GM19035 (cell line): ENCODE results near the gene NOS3.
"Not testable (repeated sequence)": the region's sequence is repeated elsewhere in the genome, so short reads cannot be mapped to it uniquely, and the experiment has no call there.

Experiments
- ATAC-seq: cut with Tn5 transposase; IDR thresholded peaks from one replicate; pipeline ENCODE4 v1.9.1; 2021; ENCODE audit not compliant: unreplicated experiment

Gene NOS3

DNA sequence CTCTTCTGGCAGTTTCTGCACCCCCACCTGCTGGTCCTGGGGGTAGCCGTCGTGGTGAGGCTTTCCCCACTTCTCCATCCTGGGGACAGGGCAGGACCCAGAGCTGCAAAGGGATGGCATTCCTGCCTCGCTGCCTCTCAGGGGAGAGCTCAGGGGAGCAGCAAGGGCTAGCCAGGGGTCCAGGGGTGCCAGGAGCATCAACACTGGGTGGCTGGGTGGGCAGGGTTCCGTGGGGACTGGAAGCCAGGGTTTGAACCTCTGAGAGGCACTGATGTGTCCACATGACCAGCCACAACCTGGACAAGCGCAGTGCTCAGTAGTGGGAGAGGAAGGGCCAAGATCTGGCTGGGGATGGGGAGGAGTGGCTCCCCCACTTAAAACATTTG lies 43.0 kb downstream of the NOS3 start:
- no peak for ATAC-seq

DNA sequence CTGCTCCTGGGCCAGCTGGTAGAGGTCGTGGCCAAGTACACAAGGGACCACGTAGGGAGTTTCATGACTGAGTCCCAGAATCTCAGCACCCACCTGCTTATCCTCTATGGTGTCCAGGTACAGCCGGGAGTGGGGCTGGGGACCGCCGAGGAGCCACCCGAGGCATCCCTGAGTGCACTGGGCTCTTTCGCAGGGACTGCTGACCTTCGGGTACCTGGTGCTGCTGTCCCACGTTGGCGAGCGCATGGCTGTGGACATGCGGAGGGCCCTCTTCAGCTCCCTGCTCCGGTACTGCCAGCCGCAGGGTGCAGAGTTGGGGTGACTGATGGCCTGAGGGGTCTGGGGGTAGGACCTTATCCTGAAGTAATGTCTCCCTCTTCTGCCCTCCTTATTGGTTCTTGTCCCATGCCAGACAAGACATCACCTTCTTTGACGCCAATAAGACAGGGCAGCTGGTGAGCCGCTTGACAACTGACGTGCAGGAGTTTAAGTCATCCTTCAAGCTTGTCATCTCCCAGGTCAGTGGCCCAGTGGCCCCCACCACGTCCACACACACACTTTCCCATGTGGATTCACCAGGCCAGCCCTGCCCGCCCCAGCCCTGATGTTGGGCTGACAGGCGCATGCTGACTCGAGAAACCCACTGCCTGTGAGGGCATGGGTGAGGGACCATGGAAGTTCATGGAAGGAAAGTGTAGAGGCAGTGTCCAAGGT lies 43.7 kb downstream of the NOS3 start:
- ATAC-seq = no peak

DNA sequence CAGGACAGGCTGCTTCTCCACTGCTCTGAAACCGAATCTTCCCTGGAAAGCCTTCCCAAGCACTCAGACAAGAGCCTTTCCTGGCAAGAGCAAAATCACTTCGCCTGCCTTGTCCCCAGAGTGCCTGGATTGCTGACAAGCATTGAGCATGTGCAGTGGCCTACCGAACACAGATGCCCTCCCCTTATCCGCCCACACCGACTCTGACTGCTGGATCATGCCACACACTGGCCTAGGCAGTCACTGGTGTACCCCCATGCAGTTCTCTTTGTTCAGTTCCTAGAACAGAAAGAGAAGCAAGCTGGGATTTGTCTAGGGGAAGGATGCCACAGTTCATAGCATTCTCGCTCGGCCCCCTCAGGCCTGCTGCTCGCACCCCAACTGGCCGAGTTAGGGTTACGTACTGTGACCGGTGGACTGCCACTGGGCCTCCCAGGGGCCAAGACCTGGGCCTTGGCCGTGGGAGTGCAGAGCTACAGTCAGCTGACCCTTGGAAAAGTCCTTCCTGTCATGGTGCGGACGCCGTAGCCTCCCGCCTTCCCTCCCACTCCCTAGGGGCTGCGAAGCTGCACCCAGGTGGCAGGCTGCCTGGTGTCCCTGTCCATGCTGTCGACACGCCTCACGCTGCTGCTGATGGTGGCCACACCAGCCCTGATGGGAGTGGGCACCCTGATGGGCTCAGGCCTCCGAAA lies 44.4 kb downstream of the NOS3 start:
- no peak for ATAC-seq

DNA sequence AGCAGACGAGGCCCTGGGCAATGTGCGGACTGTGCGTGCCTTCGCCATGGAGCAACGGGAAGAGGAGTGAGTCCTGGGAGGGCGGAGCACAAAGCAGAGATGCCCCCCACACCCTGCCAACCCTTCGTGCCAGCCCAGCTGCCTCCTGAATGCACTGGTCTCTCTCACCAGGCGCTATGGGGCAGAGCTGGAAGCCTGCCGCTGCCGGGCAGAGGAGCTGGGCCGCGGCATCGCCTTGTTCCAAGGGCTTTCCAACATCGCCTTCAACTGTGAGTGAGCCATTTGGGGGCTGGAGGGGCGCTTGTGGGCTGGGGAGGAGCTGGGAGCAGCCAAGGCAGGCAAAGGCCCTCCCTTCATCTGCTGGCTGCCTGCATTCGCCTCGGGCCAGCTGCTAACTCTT lies 45.1 kb downstream of the NOS3 start:
- no peak for ATAC-seq

DNA sequence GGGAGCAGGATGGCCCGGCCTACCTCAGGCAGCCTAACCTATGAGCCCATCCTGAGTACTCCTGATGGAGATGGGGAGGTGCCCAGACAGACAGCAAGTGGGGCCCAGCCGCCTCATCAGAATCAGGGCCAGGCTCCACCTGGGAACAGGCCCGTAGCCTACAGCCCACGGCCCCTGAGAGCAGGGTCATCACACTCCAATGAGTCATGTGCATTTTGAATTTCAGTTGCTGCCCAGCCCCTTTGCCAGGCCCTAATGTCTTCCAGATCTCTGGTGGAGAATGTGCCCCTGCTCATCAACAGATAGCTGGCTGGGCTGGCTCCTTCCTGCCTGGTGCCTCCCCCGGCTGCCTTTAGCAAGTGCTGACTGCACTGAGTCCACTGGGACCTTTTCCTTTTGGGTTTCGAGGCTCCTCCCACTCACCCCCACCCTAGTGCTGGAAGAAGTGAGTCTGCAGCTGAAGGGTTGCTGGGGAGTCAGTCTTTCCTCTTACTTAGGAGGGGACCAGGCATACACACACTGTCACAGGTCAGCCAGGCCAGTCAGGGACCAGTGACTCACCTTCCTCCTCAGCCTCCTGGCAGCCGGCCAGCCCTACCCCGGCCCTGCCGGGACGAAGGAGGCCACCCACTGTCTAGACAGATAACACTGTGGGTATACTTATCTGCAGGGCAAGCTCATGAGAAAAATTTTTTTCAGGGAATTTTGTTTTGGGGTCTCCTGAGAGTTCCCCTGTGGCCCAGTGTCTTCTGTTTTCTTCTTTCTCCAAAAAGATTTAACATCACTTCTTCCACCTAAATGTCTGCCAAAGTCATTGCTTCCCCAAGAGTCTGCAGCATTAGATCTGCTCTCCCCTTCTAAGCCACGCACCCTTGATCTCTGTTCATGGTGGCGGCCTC lies 48.4 kb downstream of the NOS3 start:
- no peak for ATAC-seq

DNA sequence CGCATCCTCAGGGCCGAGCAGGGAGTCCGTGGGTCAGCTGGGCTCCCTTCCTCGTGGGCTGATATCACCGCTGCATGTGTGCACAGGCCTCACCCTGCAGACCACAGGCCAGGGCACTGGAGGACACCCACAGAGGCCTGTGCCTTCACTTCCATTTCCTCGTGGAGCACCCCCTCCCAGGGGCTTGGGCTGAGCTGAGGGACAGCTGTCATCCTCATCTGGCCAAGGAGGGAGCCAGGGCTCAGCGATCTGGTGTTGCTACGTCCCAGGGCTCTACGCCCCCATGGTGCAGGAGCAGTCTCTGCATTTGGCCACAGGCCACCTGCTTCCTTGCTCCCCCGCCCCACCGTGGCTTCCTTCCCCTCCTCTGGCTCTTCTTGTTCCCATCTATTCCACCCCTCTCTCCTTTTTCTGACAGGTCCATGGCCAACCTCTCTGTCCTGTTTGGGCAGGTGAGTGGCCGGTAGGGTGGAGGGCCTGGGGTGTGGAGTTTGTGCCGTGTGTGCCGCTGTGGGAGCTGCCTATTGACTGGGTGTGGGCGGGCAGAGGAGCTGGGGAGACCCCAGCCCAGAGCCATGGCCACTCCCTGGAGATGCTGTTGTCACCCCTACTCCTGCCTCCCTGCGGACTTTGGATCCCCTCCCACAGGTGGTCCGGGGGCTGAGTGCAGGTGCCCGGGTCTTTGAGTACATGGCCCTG lies 49.2 kb downstream of the NOS3 start:
- ATAC-seq = no peak

DNA sequence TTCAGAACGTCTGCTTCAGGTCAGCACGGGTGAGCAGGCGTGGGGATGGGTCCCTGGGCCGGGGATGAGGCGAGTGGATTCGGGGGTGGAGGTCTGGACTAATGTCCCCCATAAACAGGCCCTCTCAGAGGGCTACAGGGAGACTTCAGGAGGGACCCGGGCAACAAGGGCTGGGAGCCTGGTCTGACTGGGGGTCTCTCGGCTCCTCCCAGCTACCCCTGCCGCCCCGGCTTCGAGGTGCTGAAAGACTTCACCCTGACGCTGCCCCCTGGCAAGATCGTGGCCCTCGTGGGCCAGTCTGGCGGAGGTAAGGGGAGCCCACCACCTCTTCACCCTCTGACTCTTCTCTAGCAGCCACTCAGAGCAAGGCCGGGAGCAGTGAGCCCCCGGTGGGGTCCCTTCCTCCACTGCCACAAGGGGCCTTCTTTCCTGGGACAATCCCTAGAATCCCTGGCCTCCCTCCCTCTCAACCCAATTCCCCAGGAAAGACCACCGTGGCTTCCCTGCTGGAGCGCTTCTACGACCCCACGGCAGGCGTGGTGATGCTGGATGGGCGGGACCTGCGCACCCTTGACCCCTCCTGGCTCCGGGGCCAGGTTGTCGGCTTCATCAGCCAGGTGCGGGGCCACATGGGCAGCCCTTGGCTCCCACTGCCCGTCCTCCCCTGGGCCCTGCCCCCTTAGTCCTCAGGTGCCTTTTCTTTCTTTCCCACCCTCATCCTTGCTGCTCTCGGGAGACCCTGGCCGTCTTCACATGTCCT lies 50.0 kb downstream of the NOS3 start:
- no peak for ATAC-seq

DNA sequence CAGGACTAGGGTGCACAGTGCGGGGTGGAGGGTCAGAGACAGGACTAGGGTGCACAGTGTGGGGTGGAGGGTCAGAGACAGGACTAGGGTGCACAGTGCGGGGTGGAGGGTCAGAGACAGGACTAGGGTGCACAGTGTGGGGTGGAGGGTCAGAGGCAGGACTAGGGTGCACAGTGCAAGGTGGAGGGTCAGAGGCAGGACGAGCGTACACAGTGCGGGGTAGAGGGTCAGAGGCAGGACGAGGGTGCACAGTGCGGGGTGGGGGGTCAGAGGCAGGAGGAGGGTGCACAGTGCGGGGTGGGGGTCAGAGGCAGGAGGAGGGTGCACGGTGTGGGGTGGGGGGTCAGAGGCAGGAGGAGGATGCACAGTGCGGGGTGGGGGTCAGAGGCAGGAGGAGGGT lies 52.6 kb downstream of the NOS3 start:
- not testable (repeated sequence) for ATAC-seq

DNA sequence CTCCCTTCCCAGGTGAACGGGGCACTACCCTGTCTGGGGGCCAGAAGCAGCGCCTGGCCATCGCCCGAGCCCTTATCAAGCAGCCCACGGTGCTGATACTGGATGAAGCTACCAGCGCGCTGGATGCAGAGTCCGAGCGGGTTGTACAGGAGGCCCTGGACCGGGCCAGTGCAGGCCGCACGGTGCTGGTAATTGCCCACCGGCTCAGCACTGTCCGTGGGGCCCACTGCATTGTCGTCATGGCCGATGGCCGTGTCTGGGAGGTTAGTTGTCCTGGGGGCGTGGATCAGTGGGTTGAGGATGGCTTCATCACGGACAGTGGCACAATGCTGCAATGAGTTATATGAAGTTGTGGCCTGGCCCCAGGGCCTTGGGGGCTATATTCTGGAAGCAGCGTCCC lies 53.1 kb downstream of the NOS3 start:
- no peak for ATAC-seq

DNA sequence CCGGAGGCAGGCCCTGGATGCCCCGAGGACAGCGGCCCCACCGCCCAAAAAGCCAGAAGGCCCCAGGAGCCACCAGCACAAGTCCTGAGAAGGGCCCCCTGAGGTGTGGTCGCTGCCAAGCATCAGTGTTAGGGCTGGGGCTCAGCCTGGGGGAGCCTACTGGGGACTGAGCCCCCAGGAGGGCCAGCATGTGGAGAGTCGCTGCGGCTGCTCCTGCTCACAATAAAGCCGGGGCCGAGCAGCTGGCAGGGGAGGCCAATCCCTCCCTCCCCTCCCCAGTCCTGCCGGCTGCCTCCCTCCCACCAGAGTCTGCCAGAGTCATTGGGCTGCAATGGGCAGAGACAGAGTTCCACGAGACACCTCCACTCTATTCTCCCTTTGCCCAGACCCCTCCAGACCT lies 54.4 kb downstream of the NOS3 start:
- ATAC-seq = no peak

DNA sequence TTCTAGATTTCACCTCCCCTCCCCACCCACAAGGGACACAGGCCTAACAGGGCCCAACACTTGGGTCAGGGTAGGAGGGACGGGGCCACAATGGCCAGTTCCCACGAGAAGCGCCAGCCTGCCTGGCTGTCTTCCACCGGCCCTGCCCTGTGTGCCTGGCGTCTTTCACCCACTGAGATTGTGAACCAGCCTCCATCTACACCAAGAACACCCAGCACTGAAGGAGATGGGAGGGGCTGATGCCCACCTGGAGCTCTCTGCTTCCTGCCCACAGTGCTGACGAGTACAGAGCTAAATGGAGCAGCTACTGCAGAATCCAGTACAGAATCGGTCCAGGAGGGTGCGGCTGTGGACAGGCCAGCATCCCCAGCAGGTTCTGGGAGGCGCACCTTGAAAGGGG lies 55.1 kb downstream of the NOS3 start:
- ATAC-seq = no peak

DNA sequence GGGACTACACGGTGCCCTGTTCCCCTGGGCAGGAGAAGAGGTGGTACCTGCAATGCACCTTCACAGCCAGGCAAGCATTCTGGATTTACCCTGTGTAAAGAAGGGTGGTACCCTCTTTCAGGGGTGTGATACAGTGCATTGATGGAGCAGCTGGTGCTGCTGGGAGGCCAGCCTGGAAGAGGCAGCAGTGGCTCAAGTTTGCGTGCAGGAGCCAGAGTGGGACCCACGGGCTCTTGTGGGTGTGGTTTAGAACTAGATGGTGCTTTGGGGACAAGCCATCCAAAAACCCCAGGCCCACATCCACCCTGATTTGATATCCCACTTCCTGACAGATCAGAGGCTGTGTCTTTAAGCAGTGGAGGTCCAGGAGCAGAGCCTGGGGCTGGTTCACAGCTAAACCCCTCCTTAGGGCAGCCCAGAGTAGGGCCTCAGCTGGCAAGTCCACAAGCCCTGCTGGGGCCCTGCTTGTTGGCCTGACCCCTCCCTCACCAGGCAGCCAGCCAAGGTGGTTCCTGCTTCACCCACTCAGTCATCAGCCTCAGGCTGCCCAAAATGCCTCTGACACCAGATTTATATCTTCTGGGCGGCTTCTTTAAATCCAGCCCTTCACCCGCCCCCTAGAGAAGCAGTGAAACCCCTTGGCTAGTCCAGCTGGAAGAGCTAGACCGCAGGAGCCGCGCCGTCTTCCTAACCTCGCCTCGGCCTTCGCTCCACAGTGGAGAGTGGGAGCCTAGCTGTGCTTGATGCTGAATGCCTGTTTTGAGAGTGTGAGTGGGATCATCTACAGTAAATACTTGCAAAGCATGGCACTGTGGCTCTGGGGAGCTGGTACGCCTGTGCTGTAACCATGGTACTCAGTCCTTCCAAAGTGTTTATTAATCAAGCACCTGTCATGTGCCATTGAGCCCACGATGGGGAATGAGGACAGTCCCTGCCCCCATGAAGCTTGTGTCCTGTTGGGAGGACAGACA lies 56.1 kb downstream of the NOS3 start:
- ATAC-seq = no peak

DNA sequence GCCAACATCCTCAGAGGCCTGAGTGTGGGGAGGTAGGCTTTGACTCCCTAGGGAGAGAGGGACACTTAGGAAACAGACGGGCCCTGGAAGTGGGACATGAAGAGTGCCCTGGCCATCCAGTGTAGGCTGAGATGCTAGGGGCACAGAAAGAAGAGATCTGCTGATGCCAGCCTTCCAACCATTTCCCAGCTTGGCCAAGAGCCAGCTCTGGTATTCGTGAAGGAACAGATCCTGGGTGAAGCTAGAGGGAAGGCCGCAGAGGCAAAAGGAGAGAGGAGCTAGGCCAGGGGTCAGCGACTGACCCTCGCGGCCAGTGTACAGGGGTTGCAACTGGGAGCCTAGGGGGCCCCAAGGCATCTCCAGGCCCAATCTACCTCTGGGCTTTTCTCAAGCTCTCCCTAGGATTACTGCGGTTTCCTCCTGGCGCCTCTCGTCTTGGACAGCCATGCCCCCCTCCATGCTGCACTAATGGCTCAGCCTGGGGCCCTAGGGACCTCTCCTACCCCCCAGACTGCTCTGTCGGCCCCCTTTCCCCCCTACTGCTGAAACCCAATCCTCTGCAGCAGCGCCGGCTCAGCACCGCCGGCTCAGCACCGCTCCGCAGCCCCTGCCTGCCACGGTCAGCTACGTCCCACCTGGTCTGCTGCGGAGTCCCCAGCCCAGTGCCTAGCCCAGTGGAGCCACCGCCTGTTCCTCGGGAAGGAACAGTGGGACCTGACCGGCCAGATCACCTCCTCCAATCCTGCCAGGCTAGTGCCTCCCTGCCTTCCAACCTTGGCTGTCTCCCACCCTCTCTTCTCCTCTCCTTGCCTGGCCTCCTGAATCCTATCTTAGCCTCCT lies 57.4 kb downstream of the NOS3 start, which contains the start of gene ASIC3:
TSS of gene ASIC3 (plus strand) at position 556 of the 840 bp plus-strand sequence. CDS start 355 bp downstream, outside the sequence.
- no peak for ATAC-seq

DNA sequence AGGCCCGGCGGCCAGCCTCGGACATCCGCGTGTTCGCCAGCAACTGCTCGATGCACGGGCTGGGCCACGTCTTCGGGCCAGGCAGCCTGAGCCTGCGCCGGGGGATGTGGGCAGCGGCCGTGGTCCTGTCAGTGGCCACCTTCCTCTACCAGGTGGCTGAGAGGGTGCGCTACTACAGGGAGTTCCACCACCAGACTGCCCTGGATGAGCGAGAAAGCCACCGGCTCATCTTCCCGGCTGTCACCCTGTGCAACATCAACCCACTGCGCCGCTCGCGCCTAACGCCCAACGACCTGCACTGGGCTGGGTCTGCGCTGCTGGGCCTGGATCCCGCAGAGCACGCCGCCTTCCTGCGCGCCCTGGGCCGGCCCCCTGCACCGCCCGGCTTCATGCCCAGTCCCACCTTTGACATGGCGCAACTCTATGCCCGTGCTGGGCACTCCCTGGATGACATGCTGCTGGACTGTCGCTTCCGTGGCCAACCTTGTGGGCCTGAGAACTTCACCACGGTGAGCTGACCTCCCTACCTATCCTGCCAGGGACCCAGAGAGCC lies 58.2 kb downstream of the NOS3 start:
- no peak for ATAC-seq

DNA sequence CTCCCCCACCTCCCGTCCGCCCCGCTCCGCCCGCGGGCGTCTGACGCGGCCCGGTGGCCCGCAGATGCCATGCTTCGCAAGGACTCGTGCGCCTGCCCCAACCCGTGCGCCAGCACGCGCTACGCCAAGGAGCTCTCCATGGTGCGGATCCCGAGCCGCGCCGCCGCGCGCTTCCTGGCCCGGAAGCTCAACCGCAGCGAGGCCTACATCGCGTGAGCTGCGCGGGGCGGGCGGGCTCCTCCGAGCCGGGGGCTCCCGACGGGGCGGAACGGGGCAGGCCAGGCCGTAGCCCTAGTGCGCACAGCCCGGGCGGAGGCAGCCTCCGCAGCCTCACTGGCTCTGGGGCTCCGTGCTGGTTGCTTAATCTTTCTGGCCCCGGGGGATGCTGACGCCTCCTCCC lies 60.3 kb downstream of the NOS3 start:
- ATAC-seq = no peak

DNA sequence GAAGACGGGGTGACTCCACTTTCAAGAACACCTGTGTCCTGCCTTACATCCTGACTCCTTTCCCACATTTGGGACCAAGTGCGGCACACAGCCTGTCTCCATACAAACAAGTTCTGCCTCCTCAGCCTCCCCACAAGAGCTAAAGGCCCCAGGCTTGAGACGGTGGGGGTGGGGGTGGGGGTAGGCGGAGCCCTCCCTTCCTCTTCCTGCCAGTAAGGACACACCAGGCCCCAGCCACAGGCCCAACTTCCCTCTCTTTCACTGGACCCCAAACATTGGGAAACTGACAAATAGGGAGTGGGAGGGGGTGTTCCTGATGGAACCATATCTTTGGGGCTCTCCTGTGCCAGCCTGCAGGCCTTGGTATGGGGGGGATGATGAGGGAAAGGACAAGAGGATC lies 62.3 kb downstream of the NOS3 start:
- no peak for ATAC-seq

DNA sequence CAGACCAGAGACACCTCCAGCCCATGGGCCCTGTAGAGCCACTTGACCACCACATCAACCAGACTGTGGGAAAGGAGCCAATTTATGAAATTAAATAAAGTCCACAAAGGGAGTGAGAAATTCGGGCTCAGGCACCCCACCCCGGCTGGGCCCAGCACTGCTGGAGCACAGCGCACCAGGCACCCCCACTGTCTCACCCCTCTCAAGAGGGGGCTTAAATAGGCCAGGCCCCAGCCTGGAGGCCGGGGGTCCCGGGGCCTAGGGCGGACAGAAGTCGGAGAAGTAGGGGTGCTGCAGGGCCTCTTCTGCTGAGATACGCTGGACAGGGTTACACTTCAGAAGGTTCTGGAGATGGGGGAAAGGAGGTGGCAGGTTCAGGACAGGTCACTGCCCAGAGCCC lies 62.9 kb downstream of the NOS3 start:
- ATAC-seq = no peak

DNA sequence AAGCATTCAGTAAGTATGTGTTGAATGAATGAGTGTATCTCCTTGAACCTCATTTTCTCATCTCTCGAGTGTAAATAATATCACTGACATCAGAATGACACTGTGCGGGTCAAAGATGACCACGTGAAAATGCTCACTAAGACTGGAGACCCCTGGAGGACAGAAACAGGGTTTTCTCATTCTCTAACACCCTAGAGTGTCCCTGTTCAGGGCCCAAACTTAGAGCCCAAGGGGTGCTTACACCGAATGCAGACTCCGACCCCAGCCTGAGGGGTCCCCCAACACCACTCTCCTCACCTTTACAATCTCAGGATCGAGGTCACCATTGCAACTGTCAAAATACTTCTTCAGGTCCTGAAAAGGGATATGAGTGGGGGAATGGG lies 65.5 kb downstream of the NOS3 start:
- no peak for ATAC-seq
